Endothelial cell (in vitro differentiated cells): ENCODE data around the gene DAPK2. TPM values are rescaled to one million over a fixed set of nuclear protein-coding genes. Genes with fewer than 3 reads are reported as not detected.

Source experiments
- DNase-seq: peaks from one replicate; pipeline ENCODE4 v3.0.0; 2021; ENCODE audit warnings: low spot score
- H3K27ac Mint-ChIP-seq: one replicate; pipeline ENCODE4 v1.8.0; 2021; ENCODE audit warnings: mixed read lengths, inconsistent platforms; ENCODE audit not compliant: unreplicated experiment
- H3K27me3 Mint-ChIP-seq: one replicate; pipeline ENCODE4 v1.8.0; 2021; ENCODE audit warnings: mild to moderate bottlenecking, moderate library complexity, mixed read lengths, inconsistent platforms; ENCODE audit not compliant: unreplicated experiment
- H3K36me3 Mint-ChIP-seq: one replicate; pipeline ENCODE4 v1.8.0; 2021; ENCODE audit warnings: mild to moderate bottlenecking, low read depth, mixed read lengths, inconsistent platforms; ENCODE audit not compliant: unreplicated experiment
- H3K4me1 Mint-ChIP-seq: one replicate; pipeline ENCODE4 v1.8.0; 2021; ENCODE audit warnings: mild to moderate bottlenecking, mixed read lengths, inconsistent platforms; ENCODE audit not compliant: unreplicated experiment
- H3K4me3 Mint-ChIP-seq: one replicate; pipeline ENCODE4 v1.8.0; 2021; ENCODE audit warnings: mild to moderate bottlenecking, mixed read lengths, inconsistent platforms; ENCODE audit not compliant: unreplicated experiment
- H3K9me3 Mint-ChIP-seq: one replicate; pipeline ENCODE4 v1.8.0; 2021; ENCODE audit warnings: mixed read lengths, inconsistent platforms; ENCODE audit not compliant: unreplicated experiment
- CTCF ChIP-seq: fragments of 200-600 bp; sonication (generic); IDR thresholded peaks from one replicate; pipeline ENCODE4 v1.5.0; 2021; ENCODE audit warnings: antibody characterized with exemption; ENCODE audit not compliant: unreplicated experiment
- total RNA-seq: library from RNA; stranded (reverse); fragmentation: NEBNext Ultra II Directional; extraction: Animal tissue kit (Norgen Biotek cat#: 25700); gene quantifications from one replicate; pipeline ENCODE4 v1.2.1, GENCODE V29; 2021; ENCODE audit not compliant: unreplicated experiment

Gene DAPK2
- total RNA-seq, 1 donor from 2014 or later = 10.0 TPM

DNA sequence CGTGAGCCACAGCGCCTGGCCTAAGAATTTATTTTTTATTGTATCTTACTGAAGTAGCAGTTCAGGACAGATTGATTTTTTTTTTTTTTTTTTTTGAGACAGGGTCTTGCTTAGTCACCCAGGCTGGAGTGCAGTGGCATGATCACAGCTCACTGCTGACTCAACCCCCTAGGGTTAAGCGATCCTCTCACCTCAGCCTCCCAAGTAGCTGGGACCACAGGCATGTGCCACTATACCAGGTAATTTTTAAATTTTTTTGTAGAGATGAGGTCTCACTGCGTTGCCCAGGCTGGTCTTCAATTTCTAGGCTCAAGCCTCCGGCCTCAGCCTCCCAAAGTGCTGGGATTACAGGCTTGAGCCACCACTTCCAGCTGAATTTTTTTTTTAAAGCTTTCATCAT, 112.8 kb downstream of the DAPK2 start:
- Mint-ChIP-seq H3K4me1 (peaks cover 12% of the 10 kb centered on the region), H3K27ac (no peak overlapping the region), H3K36me3 (no peaks in the 10 kb centered on the region), H3K9me3 (no peaks in the 10 kb centered on the region), H3K27me3 (no peaks in the 10 kb centered on the region), H3K4me3 (no peak overlapping the region)
- no peak for DNase-seq
- no peak for TF ChIP-seq CTCF

GRCh38 chr15:63931556-63931955, 114.7 kb downstream of the DAPK2 start:
- peaks cover 10% of the 10 kb centered on the region for H3K4me1 Mint-ChIP-seq
- DNase-seq = no peak
- H3K4me3 Mint-ChIP-seq = no peak overlapping the region
- H3K36me3 Mint-ChIP-seq = no peaks in the 10 kb centered on the region
- no peak for TF ChIP-seq CTCF
- no peak overlapping the region for H3K27ac Mint-ChIP-seq
- no peaks in the 10 kb centered on the region for H3K27me3 Mint-ChIP-seq
- H3K9me3 Mint-ChIP-seq = no peaks in the 10 kb centered on the region

GRCh38 chr15:63930034-63930433, 116.3 kb downstream of the DAPK2 start:
- peaks cover 4% of the 10 kb centered on the region for H3K27me3 Mint-ChIP-seq
- peaks cover 4% of the 10 kb centered on the region for H3K36me3 Mint-ChIP-seq
- no peak for TF ChIP-seq CTCF
- no peak overlapping the region for H3K4me3 Mint-ChIP-seq
- H3K4me1 Mint-ChIP-seq = peaks cover 17% of the 10 kb centered on the region
- H3K9me3 Mint-ChIP-seq = no peaks in the 10 kb centered on the region
- no peak for DNase-seq
- no peak overlapping the region for H3K27ac Mint-ChIP-seq

DNA sequence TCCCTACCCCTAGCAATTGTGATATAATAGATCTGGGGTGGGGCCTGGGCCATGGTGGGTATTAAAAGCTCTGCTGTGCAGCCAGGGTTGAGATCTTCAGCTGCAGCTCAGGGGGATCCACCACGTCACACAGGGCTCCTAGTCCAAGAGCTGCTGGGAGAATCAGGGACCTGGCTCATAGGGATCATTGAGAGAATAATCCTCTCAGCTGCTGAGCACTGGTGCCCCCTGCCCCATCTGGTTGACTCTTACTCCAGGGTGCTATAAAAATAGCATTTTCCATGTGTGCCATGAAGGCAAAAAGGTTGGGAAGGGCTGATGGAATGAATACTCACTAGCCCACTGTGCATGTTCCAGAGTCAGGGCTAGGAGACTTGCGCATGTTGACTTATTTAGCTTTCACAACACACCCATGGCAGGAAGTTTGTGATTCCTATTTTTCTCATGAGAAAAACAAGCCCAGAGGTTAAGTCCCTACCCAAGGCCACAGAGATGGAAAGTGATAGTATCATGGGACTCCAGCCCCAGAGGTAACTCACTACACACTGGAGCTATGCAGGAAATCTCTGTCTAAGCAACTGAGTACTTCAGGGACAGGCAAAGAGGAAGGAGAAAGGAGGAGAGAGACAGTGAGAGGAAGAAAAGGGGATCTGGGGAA, 118.0 kb downstream of the DAPK2 start:
- Mint-ChIP-seq H3K4me1 (peaks cover 17% of the 10 kb centered on the region), H3K27ac (no peak overlapping the region)
- DNase-seq = no peak

More for the DNA sequence above, 118.0 kb downstream of the DAPK2 start:
- Mint-ChIP-seq H3K36me3 (peaks cover 4% of the 10 kb centered on the region), H3K9me3 (no peaks in the 10 kb centered on the region), H3K4me3 (no peak overlapping the region), H3K27me3 (peaks cover 4% of the 10 kb centered on the region)
- TF ChIP-seq CTCF = no peak
